Astrocyte (in vitro differentiated cells and primary cell): ENCODE data around the gene POC1B. TPM values are rescaled to one million over a fixed set of nuclear protein-coding genes. Genes with fewer than 3 reads are reported as not detected.

Experiments
- DNase-seq: peaks from one replicate; pipeline ENCODE4 v3.0.0-alpha.2; 2010; ENCODE audit warnings: low read depth
- FAIRE-seq: peaks from 2 replicates; lab custom pipeline; 2011; peaks lifted over from hg19 to GRCh38; lab: Jason Lieb, UNC
- H2AFZ ChIP-seq: 2 replicates; pipeline ENCODE4 v1.6.0; 2012; ENCODE audit warnings: low read depth, low read length, inconsistent platforms
- H3K27ac ChIP-seq: 2 replicates; pipeline ENCODE4 v1.5.1; 2011; ENCODE audit warnings: low read depth, low read length, inconsistent platforms
- H3K27me3 ChIP-seq: 2 replicates; pipeline ENCODE4 v1.6.0; 2011; ENCODE audit warnings: low read length, inconsistent platforms; ENCODE audit not compliant: insufficient read depth
- H3K36me3 ChIP-seq: 2 replicates; pipeline ENCODE4 v1.5.1; 2011; ENCODE audit warnings: low read length, inconsistent platforms; ENCODE audit not compliant: insufficient read depth
- H3K4me1 ChIP-seq: 2 replicates; pipeline ENCODE4 v1.5.1; 2011; ENCODE audit warnings: low read length, inconsistent platforms; ENCODE audit not compliant: insufficient read depth
- H3K4me2 ChIP-seq: 2 replicates; pipeline ENCODE4 v1.6.0; 2012; ENCODE audit warnings: low read length, inconsistent platforms
- H3K4me3 ChIP-seq: 2 replicates; pipeline ENCODE4 v1.5.1; 2011; ENCODE audit warnings: low read depth, mild to moderate bottlenecking, low read length, inconsistent platforms; ENCODE audit not compliant: insufficient read depth
- H3K79me2 ChIP-seq: 2 replicates; pipeline ENCODE4 v1.6.0; 2012; ENCODE audit warnings: mild to moderate bottlenecking, low read length, inconsistent platforms; ENCODE audit not compliant: insufficient read depth
- H3K9ac ChIP-seq: 2 replicates; pipeline ENCODE4 v1.6.0; 2012; ENCODE audit warnings: mild to moderate bottlenecking, low read length, inconsistent platforms
- H3K9me3 ChIP-seq: 2 replicates; pipeline ENCODE4 v1.5.1; 2012; ENCODE audit warnings: low read depth, mild to moderate bottlenecking, low read length, inconsistent platforms; ENCODE audit not compliant: insufficient read depth
- H4K20me1 ChIP-seq: 2 replicates; pipeline ENCODE4 v1.6.0; 2012; ENCODE audit warnings: low read length, inconsistent platforms; ENCODE audit not compliant: insufficient read depth
- H3K27ac Mint-ChIP-seq: one replicate; pipeline ENCODE4 v1.8.0; 2021; ENCODE audit warnings: mild to moderate bottlenecking, mixed read lengths; ENCODE audit not compliant: unreplicated experiment
- H3K27me3 Mint-ChIP-seq: one replicate; pipeline ENCODE4 v1.8.0; 2021; ENCODE audit warnings: low read depth, mixed read lengths; ENCODE audit not compliant: unreplicated experiment
- H3K36me3 Mint-ChIP-seq: one replicate; pipeline ENCODE4 v1.8.0; 2021; ENCODE audit warnings: low read depth, mixed read lengths; ENCODE audit not compliant: unreplicated experiment
- H3K4me1 Mint-ChIP-seq: one replicate; pipeline ENCODE4 v1.8.0; 2021; ENCODE audit warnings: low read depth, mixed read lengths; ENCODE audit not compliant: unreplicated experiment
- H3K4me3 Mint-ChIP-seq: one replicate; pipeline ENCODE4 v1.8.0; 2021; ENCODE audit warnings: mild to moderate bottlenecking, moderate library complexity, mixed read lengths; ENCODE audit not compliant: unreplicated experiment
- H3K9me3 Mint-ChIP-seq: one replicate; pipeline ENCODE4 v1.8.0; 2021; ENCODE audit warnings: mild to moderate bottlenecking, mixed read lengths; ENCODE audit not compliant: unreplicated experiment
- CTCF ChIP-seq: IDR thresholded peaks from 2 replicates; pipeline ENCODE4 v1.5.1; 2011; ENCODE audit warnings: low read depth, mild to moderate bottlenecking, inconsistent platforms, low read length, moderate library complexity; ENCODE audit not compliant: insufficient read depth
- EZH2 ChIP-seq: IDR thresholded peaks from 2 replicates; pipeline ENCODE4 v1.6.1; 2012; ENCODE audit warnings: mild to moderate bottlenecking, low read length, inconsistent platforms; ENCODE audit not compliant: insufficient read depth
- total RNA-seq: library from RNA; stranded (reverse); gene quantifications from 2 replicates; pipeline ENCODE4 v1.2.1, GENCODE V29; 2021

Gene POC1B
- total RNA-seq, 1 donor from 2014 or later, result 10.6 TPM

GRCh38 chr12:89523843-89524540 lies 1.9 kb downstream of the POC1B start:
- TF ChIP-seq EZH2, result no peak
- TF ChIP-seq CTCF, result no peak
- Histone ChIP-seq H4K20me1 (peaks cover 3% of the 10 kb centered on the region), H3K79me2 (peaks cover 34% of the 10 kb centered on the region), H3K4me1 (peaks cover 8% of the 10 kb centered on the region), H3K9ac (peak overlapping the region; percentile 91), H3K27me3 (no peaks in the 10 kb centered on the region), H3K4me2 (peak overlapping the region; percentile 98), H3K27ac (peak overlapping the region; percentile 78), H3K36me3 (no peaks in the 10 kb centered on the region), H3K9me3 (no peaks in the 10 kb centered on the region), H2AFZ (peak overlapping the region; percentile 99), H3K4me3 (peak overlapping the region; percentile 84)
- H3K9me3 Mint-ChIP-seq, result no peaks in the 10 kb centered on the region
- no peaks in the 10 kb centered on the region for H3K27me3 Mint-ChIP-seq
- peak overlapping the region; percentile 95 for H3K4me3 Mint-ChIP-seq
- peaks cover 11% of the 10 kb centered on the region for H3K36me3 Mint-ChIP-seq
- DNase-seq (no peak), FAIRE-seq (no peak)
- H3K27ac Mint-ChIP-seq, result peak overlapping the region; percentile 80
- peaks cover 18% of the 10 kb centered on the region for H3K4me1 Mint-ChIP-seq

GRCh38 chr12:89523393-89523792 lies 2.5 kb downstream of the POC1B start:
- Mint-ChIP-seq H3K27me3 (no peaks in the 10 kb centered on the region), H3K4me3 (peak overlapping the region; percentile 95), H3K27ac (no peak overlapping the region), H3K36me3 (peaks cover 11% of the 10 kb centered on the region), H3K9me3 (no peaks in the 10 kb centered on the region), H3K4me1 (peaks cover 18% of the 10 kb centered on the region)
- Histone ChIP-seq H2AFZ (no peak overlapping the region), H3K4me2 (peak overlapping the region; percentile 98), H3K4me3 (peak overlapping the region; percentile 84), H3K9ac (peak overlapping the region; percentile 91), H3K4me1 (peaks cover 8% of the 10 kb centered on the region), H3K27ac (no peak overlapping the region), H3K27me3 (no peaks in the 10 kb centered on the region), H3K36me3 (no peaks in the 10 kb centered on the region), H4K20me1 (peaks cover 3% of the 10 kb centered on the region), H3K79me2 (peaks cover 34% of the 10 kb centered on the region), H3K9me3 (no peaks in the 10 kb centered on the region)
- TF ChIP-seq EZH2 (no peak), CTCF (no peak)
- FAIRE-seq (no peak), DNase-seq (no peak)
